ENCODE data around the gene HACD2.
A peak's percentile ranks its signal among the peaks of the same experiment; 100 is the strongest.

HACD2 gene

DNA sequence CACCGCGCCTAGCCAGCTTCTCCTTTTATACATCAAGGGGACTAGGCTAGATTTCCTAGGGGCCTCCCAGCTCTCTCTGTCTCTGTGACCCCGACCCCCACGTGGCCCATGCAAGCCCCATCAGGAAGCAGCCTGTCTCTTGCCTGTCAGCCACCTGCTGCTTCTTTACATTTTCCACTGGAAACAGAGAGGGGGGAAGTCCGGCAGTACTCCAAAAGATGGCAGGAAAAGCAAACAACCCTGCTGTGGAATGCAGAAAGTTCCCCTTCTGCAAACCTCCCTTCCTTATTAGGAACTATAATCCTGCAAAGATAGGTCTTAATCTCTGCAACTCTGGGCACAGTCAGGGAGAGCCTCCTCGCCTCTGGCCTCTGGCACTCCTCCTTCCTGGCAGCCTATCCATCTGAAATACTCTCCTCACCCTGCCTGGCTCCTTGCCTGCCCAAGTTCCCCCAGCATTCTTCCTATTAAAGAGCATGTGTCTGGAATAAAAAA is 47.4 kb upstream of the HACD2 start:
- Histone ChIP-seq H3K27ac (ENCODE audit: low read length, poor library complexity, severe bottlenecking) (peak overlapping the region; percentile 65), H3K4ac (ENCODE audit: low read depth in 1 of 2, low read length in 2 of 2) (peak overlapping the region in 1 of 2 experiments; percentile 27), H3K79me1 (replicated peaks; ENCODE audit: low read length, poor library complexity, severe bottlenecking) (peaks cover 11% of the 10 kb centered on the region), H3K23ac (ENCODE audit: low read length in 2 of 2) (no peak overlapping the region), H4K91ac (ENCODE audit: low read length) (no peak overlapping the region), H3K4me3 (ENCODE audit: insufficient read depth in 1 of 2, low read depth in 1 of 2, low read length in 2 of 2) (no peak overlapping the region), H2BK12ac (ENCODE audit: low read length in 2 of 2) (no peak overlapping the region), H3K4me2 (ENCODE audit: low read length, poor library complexity, severe bottlenecking) (no peak overlapping the region), H2BK5ac (ENCODE audit: low read depth, low read length, poor library complexity, severe bottlenecking) (peak overlapping the region; percentile 49), H3K9ac (ENCODE audit: low read length) (peak overlapping the region; percentile 0), H4K8ac (ENCODE audit: low read length) (no peak overlapping the region), H3K27me3 (ENCODE audit: control insufficient read depth in 1 of 2, insufficient read depth in 1 of 2, low read length in 2 of 2) (no peaks in the 10 kb centered on the region), H2BK15ac (ENCODE audit: low read depth, poor library complexity, severe bottlenecking) (no peak overlapping the region), H2AK5ac (ENCODE audit: low read length, severe bottlenecking) (no peak overlapping the region), H3K9me3 (ENCODE audit: control insufficient read depth, low read length) (no peaks in the 10 kb centered on the region), H3K36me3 (ENCODE audit: control insufficient read depth in 1 of 2, insufficient read depth in 2 of 2, low read depth in 1 of 2, low read length in 2 of 2) (peaks cover 52 to 61% of the 10 kb centered on the region in 2 experiments), H3K4me1 (ENCODE audit: control insufficient read depth, insufficient read depth, low read depth, low read length) (peaks cover 36% of the 10 kb centered on the region), H3K14ac (ENCODE audit: low read length in 2 of 2) (no peak overlapping the region), H3K18ac (ENCODE audit: low read depth in 1 of 2, low read length in 2 of 2) (no peak overlapping the region), H2BK120ac (ENCODE audit: low read depth, low read length) (no peak overlapping the region), H2AFZ (ENCODE audit: low read depth, low read length) (no peak overlapping the region)
- WGBS = 42% methylated on average over 6 of the region's 6 CpGs
- peak; percentile 50 for DNase-seq

- Histone ChIP-seq H3K27ac (ENCODE audit: low read length, poor library complexity, severe bottlenecking) (no peak overlapping the region), H3K4me2 (ENCODE audit: low read length, poor library complexity, severe bottlenecking) (no peak overlapping the region), H2AFZ (ENCODE audit: low read depth, low read length) (no peak overlapping the region), H2BK5ac (ENCODE audit: low read depth, low read length, poor library complexity, severe bottlenecking) (no peak overlapping the region), H3K27me3 (ENCODE audit: control insufficient read depth in 1 of 2, insufficient read depth in 1 of 2, low read length in 2 of 2) (no peaks in the 10 kb centered on the region), H2BK120ac (ENCODE audit: low read depth, low read length) (no peak overlapping the region), H3K79me1 (replicated peaks; ENCODE audit: low read length, poor library complexity, severe bottlenecking) (peaks cover 22% of the 10 kb centered on the region), H2BK12ac (ENCODE audit: low read length in 2 of 2) (no peak overlapping the region), H3K23ac (ENCODE audit: low read length in 2 of 2) (no peak overlapping the region), H3K4me1 (ENCODE audit: control insufficient read depth, insufficient read depth, low read depth, low read length) (peaks cover 17% of the 10 kb centered on the region), H4K8ac (ENCODE audit: low read length) (no peak overlapping the region), H3K4ac (ENCODE audit: low read depth in 1 of 2, low read length in 2 of 2) (no peak overlapping the region), H3K18ac (ENCODE audit: low read depth in 1 of 2, low read length in 2 of 2) (peak overlapping the region in 1 of 2 experiments; percentile 14), H3K4me3 (ENCODE audit: insufficient read depth in 1 of 2, low read depth in 1 of 2, low read length in 2 of 2) (no peak overlapping the region), H3K36me3 (ENCODE audit: control insufficient read depth in 1 of 2, insufficient read depth in 2 of 2, low read depth in 1 of 2, low read length in 2 of 2) (peaks cover 63 to 66% of the 10 kb centered on the region in 2 experiments), H4K91ac (ENCODE audit: low read length) (no peak overlapping the region), H3K14ac (ENCODE audit: low read length in 2 of 2) (no peak overlapping the region), H3K9me3 (ENCODE audit: control insufficient read depth, low read length) (no peaks in the 10 kb centered on the region), H2BK15ac (ENCODE audit: low read depth, poor library complexity, severe bottlenecking) (no peak overlapping the region), H3K9ac (ENCODE audit: low read length) (no peak overlapping the region), H2AK5ac (ENCODE audit: low read length, severe bottlenecking) (no peak overlapping the region)
- no peak for DNase-seq
- 95% methylated on average over 4 of the region's 4 CpGs for WGBS
Observed at GRCh38 chr3:123629747-123630047, 44.8 kb upstream of the HACD2 start.

GRCh38 chr3:123628996-123629746 is 44.3 kb upstream of the HACD2 start:
- H4K8ac ChIP-seq (ENCODE audit: low read length) = no peak overlapping the region
- WGBS = 98% methylated on average over 19 of the region's 22 CpGs
- no peak overlapping the region for H3K9ac ChIP-seq (ENCODE audit: low read length)

GRCh38 chr3:123627673-123628670 is 43.1 kb upstream of the HACD2 start:
- no peak for DNase-seq
- H2AK5ac ChIP-seq (ENCODE audit: low read length, severe bottlenecking) = no peak overlapping the region
- H4K91ac ChIP-seq (ENCODE audit: low read length) = no peak overlapping the region
- H3K79me1 ChIP-seq (replicated peaks; ENCODE audit: low read length, poor library complexity, severe bottlenecking) = peaks cover 22% of the 10 kb centered on the region
- no peaks in the 10 kb centered on the region for H3K27me3 ChIP-seq (ENCODE audit: control insufficient read depth in 1 of 2, insufficient read depth in 1 of 2, low read length in 2 of 2)
- H3K36me3 ChIP-seq (ENCODE audit: control insufficient read depth in 1 of 2, insufficient read depth in 2 of 2, low read depth in 1 of 2, low read length in 2 of 2) = peaks cover 60 to 68% of the 10 kb centered on the region in 2 experiments
- H2BK12ac ChIP-seq (ENCODE audit: low read length in 2 of 2) = no peak overlapping the region
- H3K23ac ChIP-seq (ENCODE audit: low read length in 2 of 2) = no peak overlapping the region
- no peak overlapping the region for H3K14ac ChIP-seq (ENCODE audit: low read length in 2 of 2)
- H2BK5ac ChIP-seq (ENCODE audit: low read depth, low read length, poor library complexity, severe bottlenecking) = no peak overlapping the region
- no peak overlapping the region for H2BK15ac ChIP-seq (ENCODE audit: low read depth, poor library complexity, severe bottlenecking)
- H3K4ac ChIP-seq (ENCODE audit: low read depth in 1 of 2, low read length in 2 of 2) = no peak overlapping the region
- H3K4me2 ChIP-seq (ENCODE audit: low read length, poor library complexity, severe bottlenecking) = no peak overlapping the region
- no peak overlapping the region for H2BK120ac ChIP-seq (ENCODE audit: low read depth, low read length)
- WGBS = 98% methylated on average over 6 of the region's 6 CpGs
- H4K8ac ChIP-seq (ENCODE audit: low read length) = no peak overlapping the region
- H3K9me3 ChIP-seq (ENCODE audit: control insufficient read depth, low read length) = no peaks in the 10 kb centered on the region
- no peak overlapping the region for H2AFZ ChIP-seq (ENCODE audit: low read depth, low read length)
- H3K4me3 ChIP-seq (ENCODE audit: insufficient read depth in 1 of 2, low read depth in 1 of 2, low read length in 2 of 2) = no peak overlapping the region
- H3K18ac ChIP-seq (ENCODE audit: low read depth in 1 of 2, low read length in 2 of 2) = no peak overlapping the region
- no peak overlapping the region for H3K27ac ChIP-seq (ENCODE audit: low read length, poor library complexity, severe bottlenecking)
- peaks cover 9% of the 10 kb centered on the region for H3K4me1 ChIP-seq (ENCODE audit: control insufficient read depth, insufficient read depth, low read depth, low read length)
- H3K9ac ChIP-seq (ENCODE audit: low read length) = no peak overlapping the region

More at GRCh38 chr3:123628996-123629746, 44.3 kb upstream of the HACD2 start:
- Histone ChIP-seq H3K79me1 (replicated peaks; ENCODE audit: low read length, poor library complexity, severe bottlenecking) (peaks cover 23% of the 10 kb centered on the region), H2AK5ac (ENCODE audit: low read length, severe bottlenecking) (no peak overlapping the region), H3K27ac (ENCODE audit: low read length, poor library complexity, severe bottlenecking) (no peak overlapping the region), H3K27me3 (ENCODE audit: control insufficient read depth in 1 of 2, insufficient read depth in 1 of 2, low read length in 2 of 2) (no peaks in the 10 kb centered on the region), H3K4me2 (ENCODE audit: low read length, poor library complexity, severe bottlenecking) (no peak overlapping the region), H3K18ac (ENCODE audit: low read depth in 1 of 2, low read length in 2 of 2) (no peak overlapping the region), H2BK12ac (ENCODE audit: low read length in 2 of 2) (no peak overlapping the region), H4K91ac (ENCODE audit: low read length) (no peak overlapping the region), H3K9me3 (ENCODE audit: control insufficient read depth, low read length) (no peaks in the 10 kb centered on the region), H3K23ac (ENCODE audit: low read length in 2 of 2) (no peak overlapping the region), H3K4me1 (ENCODE audit: control insufficient read depth, insufficient read depth, low read depth, low read length) (peaks cover 12% of the 10 kb centered on the region), H3K4me3 (ENCODE audit: insufficient read depth in 1 of 2, low read depth in 1 of 2, low read length in 2 of 2) (no peak overlapping the region), H3K36me3 (ENCODE audit: control insufficient read depth in 1 of 2, insufficient read depth in 2 of 2, low read depth in 1 of 2, low read length in 2 of 2) (peaks cover 63 to 68% of the 10 kb centered on the region in 2 experiments), H2AFZ (ENCODE audit: low read depth, low read length) (no peak overlapping the region), H2BK120ac (ENCODE audit: low read depth, low read length) (no peak overlapping the region), H2BK5ac (ENCODE audit: low read depth, low read length, poor library complexity, severe bottlenecking) (no peak overlapping the region), H2BK15ac (ENCODE audit: low read depth, poor library complexity, severe bottlenecking) (no peak overlapping the region), H3K14ac (ENCODE audit: low read length in 2 of 2) (no peak overlapping the region), H3K4ac (ENCODE audit: low read depth in 1 of 2, low read length in 2 of 2) (no peak overlapping the region)
- DNase-seq = no peak

All from mesenchymal stem cell (in vitro differentiated cells and primary cell).